ENCODE data around the gene FHAD1. TPM values are rescaled to one million over a fixed set of nuclear protein-coding genes. Genes with fewer than 3 reads are reported as not detected.
A peak's percentile ranks its signal among the peaks of the same experiment; 100 is the strongest.

Gene FHAD1
- total and polyA plus RNA-seq, 5 experiments from 2014 or later, result not detected

DNA sequence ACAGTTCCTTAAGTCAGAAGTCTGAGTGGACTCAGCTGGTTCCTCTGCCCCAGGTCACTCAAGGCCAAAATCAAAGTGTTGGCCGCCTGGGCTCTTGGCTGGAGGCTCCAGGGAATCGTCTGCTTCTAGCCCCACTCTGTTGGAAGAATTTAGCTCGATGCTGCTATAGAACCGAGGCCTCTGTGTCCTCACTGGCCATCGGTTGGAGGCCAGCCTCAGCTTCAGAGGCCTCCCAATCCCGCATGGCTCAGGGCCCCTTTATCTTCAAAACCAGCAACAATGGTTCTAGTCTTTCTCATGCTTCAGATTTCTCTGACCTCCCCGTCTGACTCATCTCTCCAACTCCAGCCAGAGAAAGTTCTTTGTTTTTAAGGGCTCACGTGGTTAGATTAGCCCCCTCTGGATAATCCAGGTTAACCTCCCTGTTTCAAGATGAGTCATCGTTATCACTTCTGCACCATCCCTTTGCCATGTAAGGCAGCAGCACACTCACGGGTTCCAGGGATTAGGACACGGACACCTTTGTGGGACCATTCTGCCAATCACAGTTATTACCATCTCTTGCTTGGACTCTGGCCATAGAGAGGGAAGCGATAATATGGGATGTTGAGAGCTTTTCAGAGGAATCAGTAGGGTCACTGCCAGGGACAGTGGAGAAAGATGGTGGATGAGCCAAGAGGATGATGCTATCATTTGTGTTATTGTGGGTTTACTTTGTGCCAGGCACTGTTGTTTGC lies 13.6 kb downstream of the FHAD1 start:
- Mint-ChIP-seq H3K36me3 (peaks cover 0 to 9% (median 7%) of the 10 kb centered on the region in 3 donors), H3K27me3 (peaks cover 16 to 72% (median 17%) of the 10 kb centered on the region in 5 donors), H3K4me1 (peaks cover 5 to 19% (median 14%) of the 10 kb centered on the region in 4 donors), H3K27ac (peak overlapping the region in 1 of 10 donors; percentile 10), H3K9me3 (peaks cover 0 to 17% (median 6%) of the 10 kb centered on the region in 9 donors), H3K4me3 (no peak overlapping the region)
- DNase-seq (no peak), ATAC-seq (no peak)
- POLR2A ChIA-PET, result no interaction called here

DNA sequence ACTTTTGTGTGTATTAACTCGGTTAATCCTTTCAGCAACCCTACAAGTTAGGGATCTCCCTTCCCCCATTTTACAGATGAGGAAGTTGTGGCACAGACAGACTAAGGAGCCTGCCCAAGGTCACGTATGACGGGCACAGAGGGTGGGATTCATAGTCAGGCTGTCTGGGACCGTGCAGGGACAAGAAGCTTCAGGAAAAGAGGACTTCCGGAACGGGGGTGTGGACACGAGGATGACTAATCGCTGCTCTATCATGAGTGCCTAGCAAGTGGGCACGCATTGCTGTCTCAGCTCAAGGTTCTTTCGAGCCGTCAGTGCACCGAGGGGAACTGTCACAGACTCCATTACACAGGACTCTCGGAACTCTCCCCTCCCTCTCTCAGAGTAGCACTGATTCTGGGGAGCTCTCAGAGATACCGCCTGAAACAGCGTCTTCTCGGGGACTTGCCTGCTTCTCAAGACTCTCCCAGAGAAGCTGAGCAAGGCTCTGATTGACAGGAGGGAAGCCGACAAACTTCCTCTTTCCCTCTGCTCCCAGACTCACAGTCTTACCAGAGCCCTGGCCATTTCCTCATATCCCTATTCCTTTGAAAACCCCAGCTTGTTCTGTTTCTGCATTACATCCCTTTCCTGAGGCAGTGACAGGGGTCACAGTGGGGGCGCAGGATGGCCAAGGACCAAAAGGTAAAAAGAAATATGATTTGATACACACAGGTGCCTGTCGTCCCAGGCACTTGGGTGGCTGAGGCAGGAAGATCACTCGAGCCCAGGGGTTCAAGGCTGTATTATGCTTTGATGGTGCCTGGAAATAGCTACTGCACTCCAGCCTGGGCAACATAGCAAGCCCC lies 14.4 kb downstream of the FHAD1 start:
- no peak for DNase-seq
- H3K9me3 Mint-ChIP-seq, result peaks cover 0 to 19% (median 6%) of the 10 kb centered on the region in 9 donors
- peaks cover 0 to 9% (median 7%) of the 10 kb centered on the region in 3 donors for H3K36me3 Mint-ChIP-seq
- H3K27ac Mint-ChIP-seq, result peak overlapping the region in 2 of 10 donors; percentile 10 to 20
- peaks cover 5 to 19% (median 14%) of the 10 kb centered on the region in 4 donors for H3K4me1 Mint-ChIP-seq
- peak in 1 of 2 donors; percentile 20 for ATAC-seq
- peak overlapping the region in 7 of 10 donors; percentile 23 to 66 (median 50) for H3K4me3 Mint-ChIP-seq
- H3K27me3 Mint-ChIP-seq, result peaks cover 18 to 79% (median 20%) of the 10 kb centered on the region in 5 donors
- POLR2A ChIA-PET, result no interaction called here

DNA sequence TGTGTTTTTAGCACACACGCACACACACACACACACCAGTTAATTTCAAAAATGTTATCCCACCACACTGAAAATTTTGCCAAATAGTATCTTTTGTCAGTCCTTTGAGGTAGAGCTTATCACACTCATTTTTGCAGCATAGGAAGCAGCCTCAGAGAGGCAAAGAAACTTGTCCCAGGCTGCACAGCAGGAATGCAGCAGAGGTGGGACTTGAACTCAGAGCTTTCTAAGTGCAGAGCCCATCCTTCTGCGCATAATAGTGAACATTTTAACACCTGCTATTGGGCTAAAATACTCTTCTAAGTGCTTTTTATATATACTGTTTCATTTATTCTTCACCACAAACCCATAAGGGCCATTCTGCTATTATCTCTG lies 15.0 kb downstream of the FHAD1 start:
- Mint-ChIP-seq H3K9me3 (peaks cover 0 to 21% (median 6%) of the 10 kb centered on the region in 9 donors), H3K27me3 (peaks cover 20 to 85% (median 23%) of the 10 kb centered on the region in 5 donors), H3K36me3 (peaks cover 0 to 9% (median 7%) of the 10 kb centered on the region in 3 donors), H3K4me3 (peak overlapping the region in 3 of 10 donors; percentile 23 to 58 (median 26)), H3K27ac (no peak overlapping the region), H3K4me1 (peaks cover 5 to 19% (median 14%) of the 10 kb centered on the region in 4 donors)
- DNase-seq (no peak), ATAC-seq (no peak)
- POLR2A ChIA-PET, result no interaction called here

DNA sequence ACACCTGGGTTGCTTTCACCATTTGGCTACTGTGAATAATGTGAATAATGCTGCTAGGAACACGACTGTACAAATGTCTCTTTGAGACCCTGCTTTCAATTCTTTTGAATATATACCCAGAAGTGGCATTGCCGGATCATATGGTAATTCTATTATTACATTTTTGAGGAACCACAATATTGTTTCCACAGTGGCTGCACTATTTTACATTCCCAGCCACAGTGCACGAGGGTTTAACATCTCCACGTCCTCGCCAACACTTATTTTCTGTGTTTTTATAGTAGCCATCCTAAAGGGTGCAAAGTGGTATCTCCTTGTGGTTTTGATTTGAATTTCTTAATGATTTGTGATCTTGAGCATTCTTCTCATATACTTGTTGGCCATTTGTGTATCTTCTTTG lies 15.7 kb downstream of the FHAD1 start:
- DNase-seq (no peak), ATAC-seq (no peak)
- peaks cover 0 to 9% (median 7%) of the 10 kb centered on the region in 3 donors for H3K36me3 Mint-ChIP-seq
- H3K27ac Mint-ChIP-seq, result no peak overlapping the region
- peaks cover 5 to 19% (median 14%) of the 10 kb centered on the region in 4 donors for H3K4me1 Mint-ChIP-seq
- H3K4me3 Mint-ChIP-seq, result no peak overlapping the region
- H3K9me3 Mint-ChIP-seq, result peaks cover 0 to 21% (median 6%) of the 10 kb centered on the region in 9 donors
- POLR2A ChIA-PET, result no interaction called here
- H3K27me3 Mint-ChIP-seq, result peaks cover 17 to 85% (median 23%) of the 10 kb centered on the region in 5 donors

DNA sequence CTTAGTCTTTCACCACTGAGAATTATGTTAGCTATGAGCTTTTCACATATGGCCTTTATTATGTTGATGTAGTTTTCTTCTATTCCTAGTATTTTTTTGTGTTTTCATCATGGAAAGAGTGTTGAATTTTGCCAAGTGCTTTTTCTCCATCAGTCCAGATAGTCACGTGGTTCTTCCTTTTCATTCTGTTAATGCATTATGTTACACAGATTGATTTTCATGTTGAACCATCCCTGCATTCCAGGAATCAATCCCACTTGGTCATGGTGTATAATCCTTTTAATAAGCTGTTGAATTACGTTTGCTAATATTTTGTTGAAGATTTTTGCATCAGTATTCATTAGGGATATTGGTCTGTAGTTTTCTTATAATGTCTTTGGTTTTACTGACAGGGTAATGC lies 17.7 kb downstream of the FHAD1 start:
- ATAC-seq (no peak), DNase-seq (no peak)
- H3K36me3 Mint-ChIP-seq, result peaks cover 0 to 15% (median 7%) of the 10 kb centered on the region in 3 donors
- no peak overlapping the region for H3K4me3 Mint-ChIP-seq
- no peak overlapping the region for H3K27ac Mint-ChIP-seq
- H3K9me3 Mint-ChIP-seq, result peaks cover 0 to 21% (median 6%) of the 10 kb centered on the region in 9 donors
- peaks cover 5 to 19% (median 13%) of the 10 kb centered on the region in 4 donors for H3K4me1 Mint-ChIP-seq
- peaks cover 24 to 85% (median 31%) of the 10 kb centered on the region in 5 donors for H3K27me3 Mint-ChIP-seq
- POLR2A ChIA-PET, result no interaction called here

DNA sequence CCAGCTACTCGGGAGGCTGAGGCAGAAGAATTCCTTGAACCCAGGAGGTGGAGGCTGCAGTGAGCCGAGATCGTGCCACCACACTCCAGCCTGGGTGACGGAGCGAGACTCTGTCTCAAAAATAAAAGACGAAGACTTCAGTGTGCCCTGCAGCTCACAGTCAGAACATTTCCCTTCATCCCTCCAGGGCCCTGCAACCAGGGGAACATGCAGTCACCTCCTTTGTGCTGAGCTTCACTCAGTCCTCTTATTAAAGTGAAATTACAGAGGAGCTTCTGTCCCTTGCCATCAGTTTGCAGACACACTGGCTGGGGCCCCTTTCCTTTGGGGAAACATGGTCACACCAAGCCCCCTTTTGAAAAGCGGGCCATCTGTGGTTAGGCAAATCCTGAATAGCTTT lies 24.2 kb downstream of the FHAD1 start:
- Mint-ChIP-seq H3K27me3 (peaks cover 21 to 63% (median 34%) of the 10 kb centered on the region in 5 donors), H3K27ac (no peak overlapping the region), H3K36me3 (peaks cover 0 to 6% (median 0%) of the 10 kb centered on the region in 3 donors), H3K4me3 (no peak overlapping the region), H3K4me1 (peaks cover 0 to 2% (median 0%) of the 10 kb centered on the region in 4 donors), H3K9me3 (peaks cover 0 to 4% (median 2%) of the 10 kb centered on the region in 9 donors)
- DNase-seq (no peak), ATAC-seq (no peak)
- POLR2A ChIA-PET, result no interaction called here

DNA sequence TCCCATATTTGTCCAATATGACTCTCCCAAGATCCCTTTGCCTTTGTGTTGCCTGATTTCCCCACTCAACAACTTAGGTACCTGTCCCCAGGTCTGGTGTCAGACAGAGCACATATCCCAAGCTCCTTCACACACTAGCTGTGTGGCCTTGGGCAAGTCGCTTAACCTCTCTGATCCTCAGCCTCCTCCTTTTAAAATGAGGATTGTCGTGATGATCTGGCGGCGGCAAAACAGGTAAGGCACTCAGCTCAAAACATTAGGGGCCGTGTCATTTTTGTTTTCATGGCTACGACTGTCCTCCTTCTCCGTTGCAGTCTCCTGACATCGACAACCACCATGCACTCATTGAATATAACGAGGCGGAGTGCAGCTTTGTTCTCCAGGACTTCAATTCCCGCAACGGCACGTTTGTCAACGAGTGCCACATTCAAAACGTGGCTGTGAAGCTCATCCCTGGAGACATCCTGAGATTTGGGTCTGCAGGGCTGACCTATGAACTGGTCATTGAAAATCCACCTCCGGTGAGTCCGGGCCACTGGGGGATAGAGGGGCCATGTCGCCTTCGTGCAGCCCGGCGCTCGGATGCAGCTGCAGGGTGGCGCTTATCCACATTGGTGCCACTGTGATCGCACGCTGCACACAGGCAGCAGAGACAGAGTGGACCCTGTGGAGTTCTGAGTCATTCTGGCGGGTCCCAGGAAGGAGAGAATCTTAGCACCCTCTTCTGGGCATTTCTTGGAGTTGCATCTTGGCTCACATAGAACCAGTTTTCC lies 25.2 kb downstream of the FHAD1 start:
- Mint-ChIP-seq H3K9me3 (peaks cover 0 to 2% (median 0%) of the 10 kb centered on the region in 9 donors), H3K27ac (peak overlapping the region in 1 of 10 donors; percentile 52), H3K4me1 (peaks cover 0 to 2% (median 0%) of the 10 kb centered on the region in 4 donors), H3K4me3 (no peak overlapping the region), H3K36me3 (peaks cover 0 to 6% (median 0%) of the 10 kb centered on the region in 3 donors), H3K27me3 (peaks cover 19 to 63% (median 33%) of the 10 kb centered on the region in 5 donors)
- DNase-seq, result peak in 5 of 10 donors; percentile 3 to 30 (median 25)
- ATAC-seq, result peak in 1 of 2 donors; percentile 42
- POLR2A ChIA-PET, result no interaction called here

DNA sequence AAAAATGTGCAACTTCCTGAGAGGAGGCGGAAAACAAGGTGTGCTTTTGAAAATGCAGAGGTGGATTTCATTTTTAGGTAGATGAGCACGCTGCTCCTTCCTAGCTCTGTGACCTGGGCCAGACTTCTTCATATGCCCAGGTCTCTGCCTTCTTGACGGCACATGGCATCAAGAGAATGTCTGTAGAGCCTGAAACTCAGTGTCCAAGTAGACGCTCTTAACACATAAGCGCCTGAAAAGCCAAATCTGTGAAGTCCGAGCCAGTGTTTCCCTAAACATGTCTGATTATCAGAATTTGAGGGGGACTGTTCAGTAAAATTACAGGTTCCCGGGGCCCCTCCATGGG lies 25.7 kb downstream of the FHAD1 start:
- POLR2A ChIA-PET, result no interaction called here
- peaks cover 0 to 2% (median 0%) of the 10 kb centered on the region in 4 donors for H3K4me1 Mint-ChIP-seq
- H3K4me3 Mint-ChIP-seq, result no peak overlapping the region
- H3K27me3 Mint-ChIP-seq, result peaks cover 19 to 63% (median 34%) of the 10 kb centered on the region in 5 donors
- no peak for DNase-seq
- ATAC-seq, result no peak
- H3K9me3 Mint-ChIP-seq, result peaks cover 0 to 2% (median 0%) of the 10 kb centered on the region in 9 donors
- peaks cover 0 to 6% (median 0%) of the 10 kb centered on the region in 3 donors for H3K36me3 Mint-ChIP-seq
- peak overlapping the region in 1 of 10 donors; percentile 52 for H3K27ac Mint-ChIP-seq

DNA sequence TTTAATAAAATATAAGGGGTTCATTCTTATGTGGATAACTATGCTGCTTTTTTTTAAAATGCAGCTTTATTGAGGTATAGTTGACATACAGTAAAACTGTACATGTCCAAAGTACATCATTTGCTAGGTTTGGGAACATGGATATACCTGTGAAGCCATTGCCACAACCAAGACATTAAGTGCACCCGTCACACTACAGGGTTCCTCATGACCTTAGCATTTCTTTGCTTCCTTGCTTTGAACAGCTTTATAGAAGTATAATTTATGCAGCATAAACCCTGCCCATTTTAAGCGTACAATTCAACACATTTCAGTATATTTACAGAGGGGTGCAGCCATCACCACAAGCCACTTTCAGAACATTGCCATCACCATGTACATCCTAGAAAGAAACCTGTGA lies 26.3 kb downstream of the FHAD1 start:
- POLR2A ChIA-PET, result no interaction called here
- peaks cover 0 to 6% (median 0%) of the 10 kb centered on the region in 3 donors for H3K36me3 Mint-ChIP-seq
- H3K27me3 Mint-ChIP-seq, result peaks cover 19 to 63% (median 36%) of the 10 kb centered on the region in 5 donors
- peaks cover 0 to 2% (median 0%) of the 10 kb centered on the region in 4 donors for H3K4me1 Mint-ChIP-seq
- ATAC-seq, result no peak
- no peak overlapping the region for H3K27ac Mint-ChIP-seq
- H3K4me3 Mint-ChIP-seq, result no peak overlapping the region
- DNase-seq, result no peak
- H3K9me3 Mint-ChIP-seq, result peaks cover 0 to 2% (median 0%) of the 10 kb centered on the region in 9 donors

DNA sequence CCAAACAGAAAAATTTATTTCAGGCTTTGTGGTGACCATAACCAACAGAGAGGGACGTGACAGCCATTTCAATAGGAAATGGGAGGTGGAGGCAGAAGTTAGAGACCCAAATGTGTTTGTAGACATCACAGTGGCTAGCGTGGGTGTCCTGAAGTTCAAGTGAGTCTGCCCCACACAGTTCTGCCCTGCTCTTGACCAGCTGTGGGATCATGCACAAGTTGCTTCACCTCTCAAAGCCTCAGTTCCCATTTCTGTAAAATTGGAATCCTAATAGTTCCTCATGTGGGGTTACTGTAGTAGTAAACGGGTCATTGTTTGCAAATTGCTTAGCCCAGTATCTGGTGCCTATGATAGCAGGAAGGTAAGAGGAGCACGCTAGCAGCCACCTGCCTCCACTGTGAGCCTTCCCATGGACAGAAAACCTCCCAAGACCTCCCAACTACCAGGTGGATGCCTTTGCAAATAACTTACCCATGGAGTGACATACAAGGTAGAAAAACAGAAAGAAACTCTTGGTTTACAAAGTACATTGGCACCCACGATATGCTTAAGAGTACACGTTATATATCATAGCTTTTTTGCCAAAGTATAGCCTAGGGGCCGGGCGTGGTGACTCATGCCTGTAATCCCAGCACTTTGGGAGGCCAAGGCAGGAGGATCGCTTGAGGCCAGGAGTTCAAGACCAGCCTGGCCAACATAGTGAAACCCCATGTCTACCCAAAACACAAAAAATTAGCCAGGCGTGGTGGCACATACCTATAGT lies 29.1 kb downstream of the FHAD1 start:
- Mint-ChIP-seq H3K9me3 (no peaks in the 10 kb centered on the region), H3K36me3 (no peaks in the 10 kb centered on the region), H3K27me3 (peaks cover 11 to 51% (median 26%) of the 10 kb centered on the region in 5 donors), H3K4me3 (no peak overlapping the region), H3K4me1 (peaks cover 0 to 2% (median 0%) of the 10 kb centered on the region in 4 donors), H3K27ac (no peak overlapping the region)
- no peak for DNase-seq
- POLR2A ChIA-PET, result no interaction called here
- no peak for ATAC-seq

DNA sequence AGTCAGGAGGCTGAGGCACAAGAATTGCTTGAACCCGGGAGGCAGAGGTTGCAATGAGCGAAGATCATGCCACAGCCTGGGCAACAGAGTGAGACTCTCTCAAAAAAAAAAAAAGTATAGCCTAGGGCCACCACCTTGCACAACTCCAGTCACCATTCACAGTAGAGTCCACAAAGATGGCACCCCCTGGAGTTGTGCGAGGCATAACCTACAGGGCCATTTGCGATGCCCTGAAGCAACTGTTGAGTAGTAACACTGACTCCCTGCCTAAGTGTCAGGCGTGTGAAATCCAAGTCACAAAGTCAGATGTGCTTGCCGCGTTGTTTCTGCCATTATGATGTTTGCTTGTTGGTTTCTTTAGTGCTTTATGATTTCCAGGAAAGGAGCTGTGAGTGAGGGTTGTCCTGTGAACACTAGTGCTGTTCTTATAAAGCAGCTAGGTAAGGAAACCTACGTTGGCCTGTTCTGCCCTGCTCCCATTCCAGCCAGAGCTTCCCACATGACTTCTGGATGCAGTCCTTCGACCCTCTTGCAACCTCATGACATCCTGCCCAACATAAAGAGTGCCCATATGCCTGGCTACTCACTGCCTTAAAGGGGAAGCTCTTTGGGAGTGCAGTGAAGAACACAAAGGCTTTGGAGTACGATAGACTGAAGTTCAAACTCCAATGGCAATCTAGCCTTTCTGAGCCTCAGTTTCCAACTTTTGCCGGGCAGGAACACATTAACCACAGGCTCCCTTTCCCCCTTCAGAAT lies 29.8 kb downstream of the FHAD1 start:
- Mint-ChIP-seq H3K27ac (no peak overlapping the region), H3K9me3 (no peaks in the 10 kb centered on the region), H3K4me3 (no peak overlapping the region), H3K36me3 (no peaks in the 10 kb centered on the region), H3K4me1 (peaks cover 0 to 2% (median 0%) of the 10 kb centered on the region in 4 donors), H3K27me3 (peaks cover 13 to 49% (median 28%) of the 10 kb centered on the region in 5 donors)
- POLR2A ChIA-PET, result no interaction called here
- ATAC-seq (no peak), DNase-seq (no peak)
